Heart left ventricle (tissue), 16 donors: ENCODE measurements around the gene UCN. TPM values are rescaled to one million over a fixed set of nuclear protein-coding genes. Genes with fewer than 3 reads are reported as not detected.

Experiments used
- ATAC-seq, 4 donors: fragments of 200-7000 bp; cut with Tn5 transposase; one replicate each; pipeline ENCODE4 v1.9.1; 2020 to 2022; ENCODE audit warnings: moderate library complexity in 4 of 4, mild to moderate bottlenecking in 3 of 4, moderate number of reproducible peaks in 1 of 4
- DNase-seq, 5 donors: peaks; one replicate each; pipeline ENCODE4 v3.0.0-alpha.2; 2020
- H3K27ac ChIP-seq, 12 donors: fragments of 200-600 bp; sonication (generic) in 4 of 12; one replicate each; pipeline versions ENCODE4 v1.5.0 to v1.8.0; 2016 to 2022; ENCODE audit warnings: mild to moderate bottlenecking in 2 of 12
- H3K27me3 ChIP-seq, 9 donors: fragments of 200-600 bp; sonication (generic) in 2 of 9; one replicate each; pipeline versions ENCODE4 v1.5.1 to v1.8.0; 2016 to 2022; ENCODE audit warnings: mild to moderate bottlenecking in 3 of 9
- H3K36me3 ChIP-seq, 9 donors: fragments of 200-600 bp; sonication (generic) in 2 of 9; one replicate each; pipeline versions ENCODE4 v1.5.0 to v1.8.0; 2018 to 2022; ENCODE audit warnings: mild to moderate bottlenecking in 2 of 9
- H3K4me1 ChIP-seq, 12 donors: fragments of 200-600 bp; sonication (generic) in 4 of 12; one replicate each; pipeline versions ENCODE4 v1.5.0 to v1.8.0; 2016 to 2022; ENCODE audit warnings: mild to moderate bottlenecking in 3 of 12
- H3K4me3 ChIP-seq, 12 donors: fragments of 200-600 bp; sonication (generic) in 4 of 12; one replicate each; pipeline versions ENCODE4 v1.5.0 to v1.8.0; 2017 to 2022; ENCODE audit warnings: mild to moderate bottlenecking in 9 of 12, moderate library complexity in 4 of 12
- H3K9me3 ChIP-seq, 12 donors: fragments of 200-600 bp; sonication (generic) in 4 of 12; one replicate each; pipeline versions ENCODE4 v1.5.0 to v1.8.0; 2016 to 2022; ENCODE audit warnings: mild to moderate bottlenecking in 1 of 12
- POLR2A ChIP-seq, 2 donors: fragments of 450-650 bp; IDR thresholded peaks; one replicate each; pipeline ENCODE4 v1.6.1; 2017; ENCODE audit warnings: antibody characterized with exemption in 2 of 2, mild to moderate bottlenecking in 2 of 2, moderate library complexity in 2 of 2
- WGBS, 4 donors: extraction: QIAGEN DNeasy Blood & Tissue Kit in 2 of 4; methylation state at CpG; one replicate each; pipeline versions ENCODE4 v1.1.5 to v1.1.7; 2013 to 2018; 5-methylcytosine and 5-hydroxymethylcytosine counted together
- intact Hi-C, 10 donors: fragments of 100-400 bp; cut with DNase I; formaldehyde crosslinking; loops; one replicate each; pipeline versions ENCODE4 v1.11.1 to v1.14.2; 2022
- polyA plus RNA-seq, 2 donors: library from polyadenylated mRNA; stranded (reverse); fragments of 200-250 nt; gene quantifications; one replicate each; pipeline ENCODE4 v1.2.3, GENCODE V29; 2013
- total RNA-seq, 9 donors: library from RNA; depleted of rRNA in 2 of 9; stranded (reverse); fragments of >200 nt in 2 of 9; fragmentation: NEBNext Ultra II Directional in 3 of 9; extraction: Animal tissue kit (Norgen Biotek cat#: 25700) in 3 of 9; gene quantifications; one replicate each; pipeline versions ENCODE4 v1.1.0 to v1.2.4, GENCODE V29; 2016 to 2023
- TF ChIP-seq, protein P1 (sequence below), 12 donors: fragments of 200-600 bp; sonication (generic) in 4 of 12; IDR thresholded peaks; one replicate each; pipeline versions ENCODE4 v1.5.0 to v1.8.0; 2018 to 2022; ENCODE audit warnings: antibody characterized with exemption in 12 of 12, mild to moderate bottlenecking in 5 of 12
- donor health status: ischemic (EF 13 %, LVEDD 7.1; RV severe dilation, severe dysfunction).
- donor health status: healthy with polysubstance abuse.
- donor health status: DM: no; HTN: yes; CAD: no.
- donor health status: DM: no; HTN: no; CAD: no.
- donor health status: ischemic (EF 25% LVEDD 6.9; RV normal size, moderate dysfunction).
- donor health status: ischemic (EF 25% LVEDD 5.7; RV mildly dilated, moderate dysfunction).
- donor health status: healthy.
- donor health status: DM: yes; HTN: yes; CAD: no.
- donor health status: ischemic (EF 35%, LVEDD 5.7; RV mildly dilated, moderate dysfunction).
- donor health status: nonischemic (EF 11% LVEDD 7.7; RV severe dilation, severe dysfunction).
- donor health status: DM: yes; HTN: yes; CAD: no.
- donor health status: PGD.
- donor health status: ischemic (EF 29% LVEDD 5.4; RV normal size, mild dysfunction).
- donor health status: nonischemic (EF 23%, LVEDD 6.1; RV moderate dilation, normal function).

Gene UCN
- total and polyA plus RNA-seq, 11 donors, result 0.60 to 2.5 (median 1.3) TPM

DNA sequence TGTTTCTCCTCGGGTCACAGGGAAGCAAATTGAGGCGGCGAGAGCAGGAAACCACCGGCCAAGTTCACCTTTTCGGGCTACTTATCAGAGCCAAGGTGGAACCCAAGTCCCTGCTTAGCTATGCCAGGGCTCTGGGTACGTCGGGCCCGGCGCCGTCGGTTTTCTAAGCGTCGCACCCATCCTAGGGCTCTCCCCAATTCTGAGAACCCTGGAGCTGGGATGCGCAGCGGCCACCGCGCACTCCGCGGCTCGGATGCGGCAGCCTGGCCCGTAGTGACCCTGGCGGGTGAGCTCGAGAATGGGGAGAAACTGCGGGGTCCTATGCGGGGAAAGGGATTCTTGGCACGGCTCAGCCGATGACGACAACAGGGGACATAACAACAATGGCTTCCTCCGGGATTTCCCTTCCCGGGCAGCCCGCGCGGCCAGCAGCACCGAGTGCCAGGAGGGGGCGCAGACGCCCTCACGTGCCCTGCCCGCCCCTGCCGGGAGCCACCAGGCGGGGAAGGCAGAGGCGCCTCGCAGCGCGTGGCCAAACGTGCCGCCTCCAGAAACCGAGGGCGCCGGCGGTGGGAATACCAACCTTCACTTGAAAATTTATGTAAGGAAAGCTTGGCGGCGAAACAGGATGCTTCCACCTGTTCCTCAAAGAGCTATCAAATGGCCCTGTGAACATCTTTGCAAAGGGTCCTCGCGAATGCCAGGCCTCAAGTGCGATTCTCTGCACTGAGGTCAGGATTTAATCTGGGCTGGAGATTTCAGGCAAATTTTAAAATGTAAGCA lies 43.3 kb downstream of the UCN start:
- ATAC-seq, result peak; percentile 62 to 85 (median 79)
- WGBS, 4 donors, result 3 to 5% (median 3%) methylated on average over 37 to 56 of the region's 56 CpGs
- peak overlapping the region in 10 of 12 donors; percentile 17 to 80 (median 57) for H3K27ac ChIP-seq
- H3K36me3 ChIP-seq, result no peaks in the 10 kb centered on the region
- intact Hi-C loops, result loop anchor here in 3 of 10 donors (2.0 to 5.0 kb wide), 2 partner anchors 16 to 37 kb away; no protein-coding TSS in a partner anchor
- no peaks in the 10 kb centered on the region for H3K9me3 ChIP-seq
- TF ChIP-seq POLR2A (IDR thresholded peaks at IDR 0.05), result no peak
- TF ChIP-seq, protein P1, sequence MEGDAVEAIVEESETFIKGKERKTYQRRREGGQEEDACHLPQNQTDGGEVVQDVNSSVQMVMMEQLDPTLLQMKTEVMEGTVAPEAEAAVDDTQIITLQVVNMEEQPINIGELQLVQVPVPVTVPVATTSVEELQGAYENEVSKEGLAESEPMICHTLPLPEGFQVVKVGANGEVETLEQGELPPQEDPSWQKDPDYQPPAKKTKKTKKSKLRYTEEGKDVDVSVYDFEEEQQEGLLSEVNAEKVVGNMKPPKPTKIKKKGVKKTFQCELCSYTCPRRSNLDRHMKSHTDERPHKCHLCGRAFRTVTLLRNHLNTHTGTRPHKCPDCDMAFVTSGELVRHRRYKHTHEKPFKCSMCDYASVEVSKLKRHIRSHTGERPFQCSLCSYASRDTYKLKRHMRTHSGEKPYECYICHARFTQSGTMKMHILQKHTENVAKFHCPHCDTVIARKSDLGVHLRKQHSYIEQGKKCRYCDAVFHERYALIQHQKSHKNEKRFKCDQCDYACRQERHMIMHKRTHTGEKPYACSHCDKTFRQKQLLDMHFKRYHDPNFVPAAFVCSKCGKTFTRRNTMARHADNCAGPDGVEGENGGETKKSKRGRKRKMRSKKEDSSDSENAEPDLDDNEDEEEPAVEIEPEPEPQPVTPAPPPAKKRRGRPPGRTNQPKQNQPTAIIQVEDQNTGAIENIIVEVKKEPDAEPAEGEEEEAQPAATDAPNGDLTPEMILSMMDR (IDR thresholded peaks at IDR 0.05), result peak; percentile 30 to 71 (median 60)
- H3K4me3 ChIP-seq, result peak overlapping the region; percentile 10 to 81 (median 62)
- peak; percentile 75 to 86 (median 78) for DNase-seq
- H3K27me3 ChIP-seq, result peaks cover 17 to 70% (median 38%) of the 10 kb centered on the region in 9 donors
- peaks cover 0 to 43% (median 26%) of the 10 kb centered on the region in 12 donors for H3K4me1 ChIP-seq

DNA sequence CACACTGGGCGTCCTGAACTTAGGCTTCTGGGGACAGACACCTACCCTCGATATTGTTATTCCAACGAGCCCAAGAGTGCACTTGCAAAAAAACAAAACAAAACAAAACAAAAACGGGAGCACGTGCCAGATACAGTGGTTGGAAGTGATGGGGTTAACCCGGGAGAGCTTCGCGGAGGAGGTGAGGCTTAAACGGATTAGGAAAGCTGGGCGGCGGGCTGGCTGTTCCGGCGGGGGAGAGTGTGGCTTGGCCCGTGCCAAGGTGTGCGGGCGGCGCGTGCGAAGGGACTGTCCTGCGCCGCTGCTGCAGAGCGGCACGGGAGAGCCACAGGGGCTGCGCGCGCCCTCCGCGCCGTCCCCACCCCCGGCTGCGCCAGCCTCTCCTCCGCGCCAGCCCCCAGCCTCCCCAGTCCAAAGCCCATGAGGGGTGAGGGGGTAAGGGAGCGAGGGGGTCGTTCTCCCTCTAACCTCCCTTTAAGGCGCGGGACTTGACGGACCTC lies 43.9 kb downstream of the UCN start:
- H3K4me3 ChIP-seq, result peak overlapping the region; percentile 10 to 81 (median 62)
- no peaks in the 10 kb centered on the region for H3K36me3 ChIP-seq
- DNase-seq (no peak), ATAC-seq (peak; percentile 29 to 64 (median 43))
- peaks cover 17 to 75% (median 38%) of the 10 kb centered on the region in 9 donors for H3K27me3 ChIP-seq
- TF ChIP-seq, protein P1 (IDR thresholded peaks at IDR 0.05), result no peak
- no peak for TF ChIP-seq POLR2A (IDR thresholded peaks at IDR 0.05)
- intact Hi-C loops, result loop anchor here in 3 of 10 donors (2.0 to 5.0 kb wide), 2 partner anchors 16 to 38 kb away; no protein-coding TSS in a partner anchor
- no peaks in the 10 kb centered on the region for H3K9me3 ChIP-seq
- peak overlapping the region in 9 of 12 donors; percentile 17 to 80 (median 57) for H3K27ac ChIP-seq
- WGBS, 4 donors, result 0 to 3% (median 1%) methylated on average over 29 to 38 of the region's 38 CpGs
- peaks cover 0 to 43% (median 26%) of the 10 kb centered on the region in 12 donors for H3K4me1 ChIP-seq

DNA sequence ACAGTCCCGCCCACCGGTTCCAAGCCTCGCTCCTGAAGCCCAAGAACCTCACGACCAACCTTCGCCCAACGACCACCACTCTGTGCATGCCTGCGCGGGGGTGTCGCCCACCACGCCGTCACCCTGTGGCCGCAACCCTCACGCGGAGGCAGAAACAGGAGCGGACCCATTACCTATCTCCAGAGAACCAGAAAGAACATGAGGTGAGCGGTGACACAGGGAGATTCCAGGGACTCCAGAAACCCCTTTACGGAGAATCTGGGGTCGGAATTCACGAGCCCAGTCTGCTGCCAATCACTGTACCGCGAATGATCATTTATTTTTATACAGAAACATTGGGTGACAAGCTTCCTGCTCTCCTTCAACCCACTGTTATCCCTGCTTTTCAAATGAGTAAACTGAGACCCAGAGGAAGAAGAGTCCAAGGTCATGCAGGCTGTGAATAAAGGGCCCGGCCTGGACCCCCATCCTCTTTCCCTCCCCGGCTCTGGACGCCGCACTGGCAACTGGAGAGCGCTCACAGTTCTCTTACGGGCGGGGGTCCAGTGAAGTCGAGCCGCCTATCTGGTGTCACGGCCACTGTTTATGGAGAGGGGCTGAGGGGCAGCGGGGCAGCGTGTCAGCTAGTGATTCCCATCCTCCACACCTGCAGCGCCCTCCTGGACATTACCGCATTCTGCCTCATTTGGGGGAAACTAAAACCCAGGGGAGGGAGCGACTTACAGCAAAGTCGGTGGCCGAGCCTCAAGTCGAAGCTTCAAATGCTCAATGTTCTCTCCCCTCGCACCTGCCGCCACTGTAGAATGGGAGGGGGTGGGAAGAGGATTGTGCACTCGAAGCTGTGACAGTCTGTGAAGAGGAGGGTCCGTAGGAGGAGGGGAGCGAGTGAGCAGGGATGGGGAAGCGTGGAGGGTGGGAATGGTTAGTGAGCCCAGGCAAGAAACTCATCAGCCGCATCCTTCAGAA lies 44.7 kb downstream of the UCN start:
- no peaks in the 10 kb centered on the region for H3K9me3 ChIP-seq
- no peak for DNase-seq
- H3K27ac ChIP-seq, result peak overlapping the region in 3 of 12 donors; percentile 57 to 80 (median 60)
- peaks cover 17 to 82% (median 38%) of the 10 kb centered on the region in 9 donors for H3K27me3 ChIP-seq
- peak overlapping the region; percentile 33 to 81 (median 62) for H3K4me3 ChIP-seq
- intact Hi-C loops, result loop anchor here in 4 of 10 donors (2.0 to 5.0 kb wide), 2 partner anchors 17 to 39 kb away; no protein-coding TSS in a partner anchor
- peaks cover 0 to 43% (median 26%) of the 10 kb centered on the region in 12 donors for H3K4me1 ChIP-seq
- ATAC-seq, result no peak
- TF ChIP-seq POLR2A (IDR thresholded peaks at IDR 0.05), result no peak
- TF ChIP-seq, protein P1 (IDR thresholded peaks at IDR 0.05), result no peak
- no peaks in the 10 kb centered on the region for H3K36me3 ChIP-seq
- 1 to 2% (median 2%) methylated on average over 30 to 46 of the region's 46 CpGs for WGBS, 4 donors
